ENCODE data around the gene BCAP29.
A peak's percentile ranks its signal among the peaks of the same experiment; 100 is the strongest.
"Not testable (repeated sequence)": the region's sequence is repeated elsewhere in the genome, so short reads cannot be mapped to it uniquely, and the experiment has no call there.

Gene BCAP29, protein sequence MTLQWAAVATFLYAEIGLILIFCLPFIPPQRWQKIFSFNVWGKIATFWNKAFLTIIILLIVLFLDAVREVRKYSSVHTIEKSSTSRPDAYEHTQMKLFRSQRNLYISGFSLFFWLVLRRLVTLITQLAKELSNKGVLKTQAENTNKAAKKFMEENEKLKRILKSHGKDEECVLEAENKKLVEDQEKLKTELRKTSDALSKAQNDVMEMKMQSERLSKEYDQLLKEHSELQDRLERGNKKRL

DNA sequence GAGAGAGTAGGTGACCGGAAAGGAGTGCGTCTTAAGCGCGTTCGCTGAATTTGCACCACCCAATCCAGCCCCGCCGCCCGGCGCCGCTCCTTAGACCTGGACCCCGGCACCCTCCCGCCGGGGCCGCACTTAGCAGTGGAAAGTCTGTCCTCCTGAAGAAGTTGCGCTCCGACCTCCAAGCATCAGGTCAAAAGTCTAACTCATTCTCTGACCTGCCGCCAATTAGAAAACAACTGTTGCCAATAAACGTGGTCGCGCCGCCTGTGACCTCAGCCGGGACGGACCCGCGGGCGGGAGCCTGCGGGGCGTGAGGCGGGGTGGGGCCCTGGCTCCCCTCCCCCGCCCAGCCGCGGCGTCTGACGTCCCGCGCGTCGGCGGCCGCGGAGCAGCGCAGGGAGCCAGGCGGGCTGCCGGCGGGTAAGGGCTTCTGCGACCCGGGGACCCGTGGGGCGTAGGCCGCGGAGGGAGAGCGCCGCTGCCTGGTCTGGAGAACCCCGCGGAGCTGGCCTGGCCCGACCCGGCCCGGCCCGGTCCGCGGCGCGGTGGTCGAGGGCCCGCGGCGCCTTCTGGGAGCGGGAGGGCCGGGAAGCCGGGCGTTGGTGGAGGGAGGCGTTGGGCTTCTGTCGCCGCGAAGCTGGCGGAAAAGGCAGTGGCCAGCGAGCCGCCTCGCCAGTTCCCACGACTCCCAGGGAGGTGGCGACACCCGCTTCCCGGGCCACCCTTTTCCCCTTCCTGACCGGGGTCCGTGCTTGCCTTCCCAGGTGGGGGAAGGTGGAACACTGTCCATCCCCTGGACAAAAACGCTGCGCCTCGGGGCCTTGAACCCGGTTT lies at the start of gene BCAP29:
BCAP29 (plus strand) TSS at position 362 of the 831 bp plus-strand sequence. CDS start 527 bp downstream, outside the sequence.
- peak; percentile 85 for DNase-seq

GRCh38 chr7:107530751-107531150 lies 49.3 kb upstream of the BCAP29 start:
- no peak for DNase-seq

DNA sequence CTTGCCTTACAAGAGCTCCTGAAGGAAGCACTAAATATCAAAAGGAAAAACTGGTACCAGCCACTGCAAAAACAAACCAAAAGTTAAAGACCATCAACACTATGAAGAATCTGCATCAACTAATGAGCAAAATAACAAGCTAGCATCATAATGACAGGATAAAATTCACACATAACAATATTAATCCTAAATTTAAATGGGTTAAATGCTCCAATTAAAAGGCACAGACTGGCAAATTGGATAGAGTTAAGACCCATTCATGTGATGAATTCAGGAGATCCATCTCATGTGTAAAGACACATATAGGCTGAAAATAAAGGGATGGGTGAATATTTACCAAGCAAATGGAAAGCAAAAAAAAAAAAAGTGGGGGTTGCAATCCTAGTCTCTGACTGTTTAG lies 45.9 kb upstream of the BCAP29 start:
- no peak for DNase-seq

DNA sequence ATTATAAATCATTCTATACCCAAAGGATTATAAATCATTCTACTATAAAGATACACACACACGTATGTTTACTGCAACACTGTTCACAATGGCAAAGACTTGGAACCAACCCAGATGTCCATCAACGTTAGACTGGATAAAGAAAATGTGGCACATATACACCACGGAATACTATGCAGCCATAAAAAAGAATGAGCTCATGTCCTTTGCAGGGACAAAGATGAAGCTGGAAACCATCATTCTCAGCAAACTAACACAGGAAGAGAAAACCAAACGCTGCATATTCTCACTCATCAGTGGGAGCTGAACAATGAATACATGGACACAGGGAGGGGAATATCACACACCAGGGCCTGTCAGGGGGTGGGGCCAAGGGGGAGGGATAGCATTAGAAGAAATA lies 42.8 kb upstream of the BCAP29 start:
- DNase-seq: not testable (repeated sequence)

GRCh38 chr7:107538001-107538400 lies 42.0 kb upstream of the BCAP29 start:
- no peak for DNase-seq

DNA sequence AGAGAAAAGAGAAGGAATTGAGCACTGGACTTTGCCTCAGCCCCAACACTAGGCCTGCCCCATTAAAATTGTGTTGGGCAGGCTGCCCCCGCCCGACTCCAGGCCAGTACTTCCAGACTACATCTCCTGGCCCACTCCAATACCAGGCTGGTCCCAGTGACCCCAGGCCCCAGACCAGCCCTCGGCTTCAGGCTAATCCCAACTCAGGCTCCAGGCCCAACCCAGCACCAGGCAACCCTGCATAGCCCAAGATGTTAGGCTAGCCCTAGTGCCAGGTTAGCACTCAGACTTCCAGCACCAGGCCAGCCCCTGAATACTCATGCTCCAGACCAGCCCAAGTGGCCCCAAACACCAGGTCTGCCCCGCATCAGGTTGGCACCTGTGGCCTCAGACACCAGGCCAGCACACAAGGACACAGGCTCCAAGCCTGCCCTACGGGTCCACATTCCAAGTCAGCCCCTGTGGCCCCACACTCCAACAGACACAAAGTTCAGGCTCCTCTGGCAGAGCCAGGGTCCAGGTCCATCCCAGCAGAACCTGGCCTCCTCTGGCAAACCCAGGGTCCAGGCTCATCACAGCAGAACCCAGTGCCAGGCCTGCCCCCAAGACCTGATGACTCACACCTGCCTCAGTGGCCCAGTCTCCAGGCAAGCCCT lies 36.6 kb upstream of the BCAP29 start:
- no peak for DNase-seq

DNA sequence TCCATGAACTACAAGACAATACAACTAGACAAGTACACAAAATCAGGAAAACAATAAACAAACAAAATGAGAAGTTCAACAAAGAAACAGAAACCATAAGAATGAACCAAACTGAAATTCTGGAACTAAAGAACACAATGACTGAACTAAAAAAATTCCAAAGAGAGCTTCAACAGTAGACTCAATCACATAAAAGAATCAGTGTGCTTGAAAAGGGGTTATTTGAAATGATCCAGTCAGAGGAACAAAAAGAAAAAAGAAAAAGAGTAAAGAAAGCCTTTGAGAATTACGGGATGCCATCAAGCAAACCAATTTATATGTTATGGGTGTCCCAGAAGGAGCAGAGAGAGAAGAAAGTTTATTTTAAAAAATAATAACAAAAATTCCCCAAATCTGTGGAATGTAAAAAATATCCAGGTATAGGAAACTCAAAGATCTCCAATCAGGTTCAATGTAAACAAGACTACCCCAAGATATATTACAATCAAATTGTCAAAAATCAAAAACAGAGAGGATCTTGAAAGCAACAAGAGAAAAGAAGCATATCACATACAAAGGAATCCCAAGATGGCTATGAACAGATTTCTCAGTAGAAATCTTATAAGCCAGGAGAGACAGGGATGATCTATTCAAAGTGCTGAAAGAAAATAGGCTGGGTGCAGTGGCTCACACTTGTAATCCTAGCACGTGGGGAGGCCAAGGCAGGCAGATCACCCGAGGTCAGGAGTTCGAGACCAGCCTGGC lies 35.0 kb upstream of the BCAP29 start:
- DNase-seq: no peak

DNA sequence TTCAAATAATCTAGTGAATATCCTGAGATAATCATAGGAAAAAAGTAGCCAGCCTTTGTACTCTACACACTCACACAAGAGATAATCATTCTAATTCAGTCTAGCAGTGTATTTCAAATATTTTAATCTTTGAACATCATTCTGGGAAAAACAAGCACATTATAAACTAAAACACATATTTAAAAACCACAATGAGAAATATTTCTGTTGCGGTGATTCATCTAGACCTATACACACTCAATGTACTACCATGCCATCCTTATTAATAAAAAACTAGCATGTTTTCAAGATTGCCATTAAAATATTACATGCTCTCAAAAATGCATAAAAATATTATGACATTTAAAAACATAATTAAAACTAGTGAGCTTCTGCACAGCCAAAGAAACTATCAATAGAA lies 28.1 kb upstream of the BCAP29 start:
- DNase-seq: no peak

- no peak for DNase-seq
Observed at GRCh38 chr7:107555893-107556292, 24.2 kb upstream of the BCAP29 start.

GRCh38 chr7:107559864-107560263 lies 20.2 kb upstream of the BCAP29 start:
- DNase-seq: no peak

GRCh38 chr7:107560898-107561516 lies 19.0 kb upstream of the BCAP29 start:
- no peak for DNase-seq

GRCh38 chr7:107563081-107563774 lies 16.8 kb upstream of the BCAP29 start:
- DNase-seq: peak; percentile 82

GRCh38 chr7:107563775-107564552 lies 16.1 kb upstream of the BCAP29 start, which contains the start of the genes COG5 and DUS4L:
Gene COG5 (minus strand): TSS chr7:107563920. CDS start chr7:107563896, 24 bp downstream.
Gene DUS4L (plus strand): TSS chr7:107563971. CDS start chr7:107567071, 3,100 bp downstream.
- peak; percentile 90 for DNase-seq

GRCh38 chr7:107564553-107565298 lies 15.3 kb upstream of the BCAP29 start:
- no peak for DNase-seq

DNA sequence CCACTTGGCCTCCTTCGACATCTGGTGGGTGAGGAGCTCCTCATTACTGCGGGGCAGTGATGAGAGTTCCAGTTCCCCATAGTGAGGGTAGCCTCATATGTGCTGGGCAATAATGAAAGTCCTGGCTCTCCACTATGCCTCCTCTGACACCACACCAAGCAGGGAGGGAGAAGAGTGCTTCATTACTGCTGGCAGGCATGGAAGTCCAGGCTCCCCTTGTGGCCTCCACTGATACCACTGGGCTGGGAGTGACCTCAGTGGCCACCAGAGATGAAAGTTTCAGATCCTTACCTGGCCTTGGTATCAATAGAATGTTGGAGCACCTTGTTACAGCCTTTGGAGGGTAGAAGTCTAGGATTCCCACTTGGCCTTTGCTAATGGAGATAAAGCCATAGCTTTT lies 9.7 kb upstream of the BCAP29 start:
- no peak for DNase-seq

GRCh38 chr7:107573537-107573936 lies 6.5 kb upstream of the BCAP29 start:
- no peak for DNase-seq

- DNase-seq: no peak
Observed at GRCh38 chr7:107579554-107579884, 527 bp upstream of the BCAP29 start.

DNA sequence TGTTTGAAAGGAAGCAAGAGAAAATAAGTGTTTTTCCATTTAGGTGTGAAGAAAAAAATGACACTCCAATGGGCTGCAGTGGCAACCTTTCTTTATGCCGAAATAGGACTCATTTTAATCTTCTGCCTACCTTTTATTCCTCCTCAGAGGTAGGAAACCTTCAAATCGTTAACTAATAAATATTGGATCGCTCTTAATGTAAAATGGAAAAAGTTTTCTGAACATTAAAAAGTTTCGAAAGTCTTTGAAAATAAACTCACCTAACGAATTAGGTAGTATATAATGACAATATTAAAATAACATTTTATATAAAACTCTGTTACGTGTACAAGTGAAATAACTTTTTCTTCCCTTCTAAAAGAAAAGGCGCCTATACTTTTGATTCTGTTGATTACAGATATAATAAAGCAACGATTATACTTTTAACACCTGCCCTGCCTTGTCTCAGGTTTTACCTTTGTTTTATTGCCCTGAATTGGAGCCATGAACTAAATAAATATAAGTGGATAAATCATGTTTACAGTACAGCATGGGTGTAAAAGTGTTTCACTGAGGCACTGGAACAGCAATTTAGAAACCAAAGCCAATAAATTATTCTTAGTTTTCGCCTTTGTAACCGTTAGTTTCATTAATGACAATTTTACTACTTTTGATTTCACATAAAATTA lies 804 bp downstream of the BCAP29 start:
- DNase-seq: no peak

- DNase-seq: no peak
Observed at GRCh38 chr7:107581387-107582013, 1.5 kb downstream of the BCAP29 start.

Measured in left hindlimb (tissue), 1 donor.